HCT116 (cell line): Measurements from ENCODE around the gene GLI3. TPM values are rescaled to one million over a fixed set of nuclear protein-coding genes. Genes with fewer than 3 reads are reported as not detected.

Experiments used
- ATAC-seq: fragments of 200-7000 bp; cut with Tn5 transposase; 2 replicates; pipeline ENCODE4 v1.9.1; 2020; ENCODE audit warnings: mild to moderate bottlenecking, moderate library complexity
- BruUV-seq: library from RNA; stranded (reverse); fragments of 400-500 nt; replicated peaks from 2 replicates; lab custom pipeline; 2021; lab: Mats Ljungman, UMichigan
- CTCF ChIA-PET: fragments of 300-600 bp; sonication (Branson Sonifier 250); formaldehyde crosslinking; loops from one replicate; lab custom pipeline; 2021; ENCODE audit warnings: antibody characterized with exemption; lab: Charles Lee
- POLR2A ChIA-PET: fragments of 300-600, 350-600 bp; sonication (Branson Sonifier 250); formaldehyde crosslinking; loops from one replicate; lab custom pipeline; 2021; ENCODE audit warnings: antibody characterized with exemption; lab: Charles Lee
- RAD21 ChIA-PET, 2 experiments: fragments of 300-600 bp; sonication (Branson Sonifier 250); formaldehyde crosslinking; loops; one replicate each; lab custom pipeline; 2023; ENCODE audit warnings: low total read pairs in 2 of 2; ENCODE audit not compliant: uncharacterized antibody in 2 of 2, unreplicated experiment in 2 of 2, low non-redundant PET in 1 of 2; lab: Charles Lee
- DNase-seq: peaks from one replicate; pipeline ENCODE4 v3.0.0-alpha.2; 2010; ENCODE audit warnings: low read depth, low spot score
- H2AFZ ChIP-seq: fragments of 200-600 bp; shearing (Covaris generic), sonication (generic); 2 replicates; pipeline ENCODE4 v1.6.1; 2017; ENCODE audit warnings: low read depth, mixed run types, mixed read lengths, antibody characterized with exemption, low read length; ENCODE audit not compliant: poor library complexity, severe bottlenecking
- H3K27ac ChIP-seq: 2 replicates; pipeline ENCODE4 v1.5.1; 2012; ENCODE audit warnings: low read depth, low read length
- H3K27me3 ChIP-seq: fragments of 200-600 bp; sonication (generic); 2 replicates; pipeline ENCODE4 v1.6.1; 2016; ENCODE audit warnings: mixed run types, low read length, mixed read lengths; ENCODE audit not compliant: insufficient read depth
- H3K36me3 ChIP-seq, 2 experiments: fragments of 200-500 bp in 1 of 2; fragments of 200-600 bp in 1 of 2; sonication (Bioruptor generic) in 1 of 2; sonication (generic) in 1 of 2; 2 replicates each; pipeline versions ENCODE4 v1.5.1 to v1.6.1; 2014 to 2016; ENCODE audit warnings: low read length in 2 of 2, inconsistent platforms in 1 of 2, mixed read lengths in 1 of 2, mixed run types in 1 of 2; ENCODE audit not compliant: insufficient read depth in 2 of 2, control insufficient read depth in 1 of 2
- H3K4me1 ChIP-seq, 2 experiments: fragments of 200-600 bp in 1 of 2; sonication (generic) in 1 of 2; 2 replicates each; pipeline versions ENCODE4 v1.5.1 to v1.6.1; 2012 to 2017; ENCODE audit warnings: low read length in 2 of 2, inconsistent platforms in 1 of 2, mild to moderate bottlenecking in 1 of 2, mixed read lengths in 1 of 2, mixed run types in 1 of 2, moderate library complexity in 1 of 2; ENCODE audit not compliant: insufficient read depth in 2 of 2, control insufficient read depth in 1 of 2
- H3K4me2 ChIP-seq: fragments of 200-600 bp; sonication (generic); 2 replicates; pipeline ENCODE4 v1.6.1; 2017; ENCODE audit warnings: mixed run types, low read length, mixed read lengths
- H3K4me3 ChIP-seq, 2 experiments: fragments of 200-600 bp in 1 of 2; sonication (generic) in 1 of 2; replicated peaks in 1 of 2; 2 replicates each; pipeline ENCODE4 v1.5.1; 2011 to 2016; ENCODE audit warnings: low read length in 2 of 2, control low read depth in 1 of 2, low read depth in 1 of 2, mild to moderate bottlenecking in 1 of 2, mixed read lengths in 1 of 2, mixed run types in 1 of 2
- H3K79me2 ChIP-seq: fragments of 200-600 bp; sonication (generic); 2 replicates; pipeline ENCODE4 v1.6.1; 2017; ENCODE audit warnings: mild to moderate bottlenecking, mixed run types, low read length, moderate library complexity, mixed read lengths; ENCODE audit not compliant: insufficient read depth
- H3K9ac ChIP-seq: fragments of 200-600 bp; sonication (generic); 2 replicates; pipeline ENCODE4 v1.6.1; 2016; ENCODE audit warnings: low read length, mixed read lengths
- H3K9me2 ChIP-seq: fragments of 200-600 bp; sonication (generic), shearing (Covaris generic); 2 replicates; pipeline ENCODE4 v1.6.1; 2017; ENCODE audit warnings: mixed run types, mild to moderate bottlenecking, moderate library complexity; ENCODE audit not compliant: insufficient read depth
- H3K9me3 ChIP-seq, 2 experiments: fragments of 200-500 bp in 1 of 2; fragments of 200-600 bp in 1 of 2; sonication (Bioruptor generic) in 1 of 2; sonication (generic) in 1 of 2; 2 replicates each; pipeline ENCODE4 v1.6.1; 2014 to 2017; ENCODE audit warnings: low read length in 2 of 2, mixed read lengths in 2 of 2, inconsistent platforms in 1 of 2, low read depth in 1 of 2, mild to moderate bottlenecking in 1 of 2, mixed run types in 1 of 2, moderate library complexity in 1 of 2; ENCODE audit not compliant: control insufficient read depth in 1 of 2, insufficient read depth in 1 of 2
- H4K20me1 ChIP-seq: fragments of 200-600 bp; sonication (generic), shearing (Covaris generic); 2 replicates; pipeline ENCODE4 v1.6.1; 2017; ENCODE audit warnings: mixed run types, mild to moderate bottlenecking, moderate library complexity; ENCODE audit not compliant: insufficient read depth
- CBX3 ChIP-seq: IDR thresholded peaks from 2 replicates; pipeline ENCODE4 v1.6.1; 2012; ENCODE audit warnings: low read depth
- CEBPB ChIP-seq: IDR thresholded peaks from 2 replicates; pipeline ENCODE4 v1.6.1; 2012; ENCODE audit warnings: low read depth
- ELF1 ChIP-seq: IDR thresholded peaks from 2 replicates; pipeline ENCODE4 v1.6.1; 2012; ENCODE audit warnings: low read depth, borderline replicate concordance
- EZH2 ChIP-seq: fragments of 200-600 bp; sonication (generic); IDR thresholded peaks from 2 replicates; pipeline ENCODE4 v1.6.1; 2017; ENCODE audit warnings: antibody characterized with exemption, mixed run types
- EZH2phosphoT487 ChIP-seq: fragments of 200-600 bp; IDR thresholded peaks from 2 replicates; pipeline ENCODE4 v1.6.1; 2018; ENCODE audit warnings: antibody characterized with exemption, borderline replicate concordance
- FOSL1 ChIP-seq: IDR thresholded peaks from 2 replicates; pipeline ENCODE4 v1.6.1; 2012; ENCODE audit warnings: low read depth
- POLR2A ChIP-seq: IDR thresholded peaks from 2 replicates; pipeline ENCODE4 v1.7.0; 2011; ENCODE audit warnings: borderline replicate concordance; ENCODE audit not compliant: insufficient read depth, insufficient read length; ENCODE audit errors: extremely low read depth
- SP1 ChIP-seq: IDR thresholded peaks from 2 replicates; pipeline ENCODE4 v1.6.1; 2012; ENCODE audit warnings: low read depth
- ZFX ChIP-seq: fragments of 450-650 bp; IDR thresholded peaks from 2 replicates; pipeline ENCODE4 v1.6.1; 2017
- ZNF274 ChIP-seq: fragments of 200-500 bp; sonication (Bioruptor generic); IDR thresholded peaks from 2 replicates; pipeline ENCODE4 v1.6.1; 2014; ENCODE audit warnings: mild to moderate bottlenecking, low read depth, low read length, inconsistent platforms
- intact Hi-C: fragments of 100-400 bp; cut with micrococcal nuclease; formaldehyde crosslinking; loops from 2 replicates; pipeline ENCODE4 v1.10.0; 2022
- total RNA-seq: library from RNA; stranded (reverse); gene quantifications from one replicate; pipeline ENCODE4 v1.2.1, GENCODE V29; 2021; ENCODE audit not compliant: unreplicated experiment
- TF ChIP-seq, protein P1 (sequence below): IDR thresholded peaks from 2 replicates; pipeline ENCODE4 v1.6.1; 2012
- TF ChIP-seq, protein P2 (sequence below): IDR thresholded peaks from 2 replicates; pipeline ENCODE4 v1.6.1; 2012

Gene GLI3
- total RNA-seq, 1 experiment from 2014 or later = 0.07 TPM

DNA sequence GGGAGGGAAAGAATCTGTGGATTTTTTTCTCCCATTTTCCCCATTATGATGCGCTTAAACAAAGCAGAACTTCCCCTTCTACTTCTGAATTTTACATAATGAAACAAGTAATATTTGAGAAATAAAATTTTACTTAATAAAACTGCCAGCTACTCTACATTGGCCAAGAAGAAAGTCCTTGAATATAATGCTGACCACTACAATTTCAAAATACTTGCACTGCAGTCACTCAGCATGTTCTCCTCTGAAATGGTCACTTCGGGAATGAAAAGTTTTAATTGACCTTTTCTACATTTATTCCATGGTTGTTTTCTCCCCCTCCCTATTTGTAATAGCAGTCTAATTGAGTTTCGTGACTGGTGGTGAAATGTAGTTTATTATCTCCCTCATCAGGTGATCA is 23.9 kb downstream of the GLI3 start (continued):
- no peak for TF ChIP-seq CBX3
- no peak for TF ChIP-seq POLR2A
- no peak for TF ChIP-seq ZNF274
- no peak for TF ChIP-seq EZH2
- TF ChIP-seq, protein P1, sequence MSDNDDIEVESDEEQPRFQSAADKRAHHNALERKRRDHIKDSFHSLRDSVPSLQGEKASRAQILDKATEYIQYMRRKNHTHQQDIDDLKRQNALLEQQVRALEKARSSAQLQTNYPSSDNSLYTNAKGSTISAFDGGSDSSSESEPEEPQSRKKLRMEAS = no peak

DNA sequence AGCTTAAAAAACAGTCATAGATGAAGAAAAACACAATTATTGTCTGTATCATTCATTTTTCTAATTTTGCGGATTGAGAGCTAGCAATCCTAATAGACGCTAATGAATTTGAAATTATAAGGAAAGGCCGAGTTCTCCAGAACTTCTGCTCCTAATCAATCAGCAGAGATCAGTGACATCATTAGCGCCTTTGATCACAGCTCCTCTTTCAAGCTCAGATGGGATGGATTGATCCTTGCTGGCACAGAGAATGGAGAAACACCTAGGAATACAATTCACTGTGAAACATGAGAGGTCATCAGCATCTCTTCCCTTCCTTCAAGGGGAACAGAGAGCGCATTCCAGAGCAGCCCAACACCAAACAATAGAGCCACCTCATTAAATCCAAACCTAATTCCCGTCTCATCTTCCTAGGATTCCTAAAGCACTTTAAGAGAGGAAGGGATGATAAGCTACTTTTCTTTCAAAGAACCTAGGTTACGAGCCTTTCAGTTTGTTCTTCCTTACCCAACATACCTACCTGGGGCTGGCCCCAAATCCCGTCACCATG is 24.4 kb downstream of the GLI3 start:
- no peaks in the 10 kb centered on the region for H3K27me3 ChIP-seq
- POLR2A ChIA-PET = no interaction called here
- RAD21 ChIA-PET = no interaction called here
- H4K20me1 ChIP-seq = no peaks in the 10 kb centered on the region
- H3K9me2 ChIP-seq = no peaks in the 10 kb centered on the region
- H3K4me1 ChIP-seq = no peaks in the 10 kb centered on the region
- no peaks in the 10 kb centered on the region for H3K36me3 ChIP-seq
- CTCF ChIA-PET = no interaction called here
- H3K27ac ChIP-seq = no peak overlapping the region
- no peak for TF ChIP-seq CEBPB
- no peak for TF ChIP-seq POLR2A
- no peak for TF ChIP-seq SP1
- TF ChIP-seq, protein P2, sequence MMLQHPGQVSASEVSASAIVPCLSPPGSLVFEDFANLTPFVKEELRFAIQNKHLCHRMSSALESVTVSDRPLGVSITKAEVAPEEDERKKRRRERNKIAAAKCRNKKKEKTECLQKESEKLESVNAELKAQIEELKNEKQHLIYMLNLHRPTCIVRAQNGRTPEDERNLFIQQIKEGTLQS = no peak
- no peak for TF ChIP-seq ELF1
- no peak for TF ChIP-seq ZFX
- TF ChIP-seq EZH2phosphoT487 = no peak
- TF ChIP-seq FOSL1 = no peak
- no peaks in the 10 kb centered on the region for H3K9me3 ChIP-seq
- H2AFZ ChIP-seq = no peak overlapping the region
- no peak overlapping the region for H3K9ac ChIP-seq
- ATAC-seq (no peak), DNase-seq (no peak)
- BruUV-seq = no TSS peak
- H3K4me2 ChIP-seq = no peak overlapping the region
- H3K79me2 ChIP-seq = no peaks in the 10 kb centered on the region
- H3K4me3 ChIP-seq = no peak overlapping the region
- intact Hi-C loops = no loop called here
